Stimulated activated CD4-positive, alpha-beta T cell treated with anti-CD3 and anti-CD28 coated beads, Interleukin-4, amount 100 ng/mL, for 4 hours (primary cell): ENCODE data around the gene AIP.
"Not testable (repeated sequence)": the region's sequence is repeated elsewhere in the genome, so short reads cannot be mapped to it uniquely, and the experiment has no call there.

Source experiments
- DNase-seq, 2 experiments: peaks; one replicate each; pipeline ENCODE4 v3.0.0-alpha.2; 2020

The AIP gene

GRCh38 chr11:67507864-67508485, 25.1 kb downstream of the AIP start, which contains the start of gene CDK2AP2:
Gene CDK2AP2 (minus strand): TSS chr11:67508162. CDS start chr11:67508082, 80 bp downstream.
- peak; percentile 97 to 98 for DNase-seq

GRCh38 chr11:67508486-67509121, 25.8 kb downstream of the AIP start:
- DNase-seq = peak; percentile 97 to 100

GRCh38 chr11:67510023-67510345, 27.2 kb downstream of the AIP start:
- DNase-seq = no peak

GRCh38 chr11:67511558-67511957, 28.7 kb downstream of the AIP start:
- DNase-seq = not testable (repeated sequence)

GRCh38 chr11:67514116-67514515, 31.3 kb downstream of the AIP start:
- DNase-seq = no peak

- DNase-seq = no peak
Measured at GRCh38 chr11:67516806-67517205, 34.0 kb downstream of the AIP start.

GRCh38 chr11:67517784-67518552, 35.1 kb downstream of the AIP start:
- DNase-seq = no peak

- no peak for DNase-seq
Measured at GRCh38 chr11:67519726-67520125, 36.9 kb downstream of the AIP start.

GRCh38 chr11:67520856-67521824, 38.3 kb downstream of the AIP start:
- no peak for DNase-seq

GRCh38 chr11:67521924-67522323, 39.1 kb downstream of the AIP start:
- no peak for DNase-seq

- DNase-seq = no peak
Measured at GRCh38 chr11:67522338-67522737, 39.5 kb downstream of the AIP start.

- no peak for DNase-seq
Measured at GRCh38 chr11:67522844-67523555, 40.2 kb downstream of the AIP start, which contains the start of gene CABP2. Gene CABP2 (minus strand): TSS chr11:67523446. CDS start chr11:67523326, 120 bp downstream.

GRCh38 chr11:67523556-67524479, 41.0 kb downstream of the AIP start:
- no peak for DNase-seq

- no peak for DNase-seq
Measured at GRCh38 chr11:67524480-67524808, 41.6 kb downstream of the AIP start.

GRCh38 chr11:67525275-67525976, 42.6 kb downstream of the AIP start:
- no peak for DNase-seq

- no peak for DNase-seq
Measured at GRCh38 chr11:67528376-67528775, 45.5 kb downstream of the AIP start.

GRCh38 chr11:67530282-67530592, 47.4 kb downstream of the AIP start:
- DNase-seq = no peak

- DNase-seq = no peak
Measured at GRCh38 chr11:67532889-67533288, 50.1 kb downstream of the AIP start.

- no peak for DNase-seq
Measured at GRCh38 chr11:67534070-67534679, 51.3 kb downstream of the AIP start.

GRCh38 chr11:67535561-67535960, 52.7 kb downstream of the AIP start:
- no peak for DNase-seq
